Memory B cell (primary cell): Measurements from ENCODE around the gene SF3A2.

Experiments
- ATAC-seq: fragments of 150-1000 bp; cut with Tn5 transposase; 2 replicates; pipeline ENCODE4 v1.10.0; 2021; ENCODE audit warnings: low read depth, mild to moderate bottlenecking, moderate library complexity
- DNase-seq, 2 donors: peaks; one replicate each; pipeline ENCODE4 v3.0.0; 2022; ENCODE audit warnings: low spot score in 2 of 2
- H3K27ac Mint-ChIP-seq: one replicate; pipeline ENCODE4 v1.8.0; 2022; ENCODE audit warnings: mild to moderate bottlenecking, moderate library complexity, mixed read lengths
- H3K27me3 Mint-ChIP-seq: one replicate; pipeline ENCODE4 v1.8.0; 2022; ENCODE audit warnings: mixed read lengths
- H3K36me3 Mint-ChIP-seq: one replicate; pipeline ENCODE4 v1.8.0; 2022; ENCODE audit warnings: mild to moderate bottlenecking, mixed read lengths
- H3K4me1 Mint-ChIP-seq: one replicate; pipeline ENCODE4 v1.8.0; 2022; ENCODE audit warnings: mixed read lengths
- H3K4me3 Mint-ChIP-seq: one replicate; pipeline ENCODE4 v1.8.0; 2022; ENCODE audit warnings: mild to moderate bottlenecking, moderate library complexity, mixed read lengths
- H3K9me3 Mint-ChIP-seq: one replicate; pipeline ENCODE4 v1.8.0; 2022; ENCODE audit warnings: mixed read lengths

The SF3A2 gene

DNA sequence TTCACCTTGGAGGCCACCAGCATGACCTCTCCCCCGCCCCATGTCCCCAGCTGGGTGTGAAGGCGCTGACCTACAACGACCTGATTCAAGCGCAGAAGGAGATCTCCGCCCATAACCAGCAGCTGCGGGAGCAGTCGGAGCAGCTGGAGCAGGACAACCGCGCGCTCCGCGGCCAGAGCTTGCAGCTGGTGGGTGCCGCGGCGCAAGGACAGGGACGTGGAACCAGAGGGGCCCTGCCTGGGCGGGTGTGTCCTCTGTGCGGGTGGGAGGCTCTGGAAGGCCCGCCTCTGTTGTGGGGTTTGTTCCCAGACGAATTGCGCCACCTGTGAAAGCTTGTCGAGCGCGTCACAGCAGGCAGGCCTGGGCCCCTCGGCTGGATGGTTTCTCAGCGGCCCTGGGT, 22.8 kb upstream of the SF3A2 start:
- peaks cover 4% of the 10 kb centered on the region for H3K4me1 Mint-ChIP-seq
- no peaks in the 10 kb centered on the region for H3K9me3 Mint-ChIP-seq
- H3K4me3 Mint-ChIP-seq: no peak overlapping the region
- no peak overlapping the region for H3K27ac Mint-ChIP-seq
- H3K36me3 Mint-ChIP-seq: peaks cover 22% of the 10 kb centered on the region
- H3K27me3 Mint-ChIP-seq: no peaks in the 10 kb centered on the region
- ATAC-seq: no peak
- no peak for DNase-seq

DNA sequence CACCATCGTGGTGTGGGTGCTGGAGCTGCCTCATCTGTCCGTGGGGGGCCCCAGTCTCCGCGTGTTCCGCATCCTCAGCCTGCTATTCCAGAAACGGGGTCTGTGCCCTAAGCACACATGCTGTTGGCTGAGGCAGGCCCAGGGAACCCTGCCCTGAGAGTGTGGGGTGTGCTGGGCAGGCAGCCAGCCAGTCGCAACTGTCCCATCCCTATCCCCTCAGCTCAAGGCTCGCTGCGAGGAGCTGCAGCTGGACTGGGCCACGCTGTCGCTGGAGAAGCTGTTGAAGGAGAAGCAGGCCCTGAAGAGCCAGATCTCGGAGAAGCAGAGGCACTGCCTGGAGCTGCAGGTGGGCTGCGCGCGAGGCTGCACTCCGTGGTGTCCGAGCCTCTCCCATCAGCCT, 22.4 kb upstream of the SF3A2 start:
- no peaks in the 10 kb centered on the region for H3K27me3 Mint-ChIP-seq
- DNase-seq (no peak), ATAC-seq (no peak)
- no peak overlapping the region for H3K27ac Mint-ChIP-seq
- H3K4me3 Mint-ChIP-seq: no peak overlapping the region
- H3K4me1 Mint-ChIP-seq: no peaks in the 10 kb centered on the region
- peaks cover 20% of the 10 kb centered on the region for H3K36me3 Mint-ChIP-seq
- H3K9me3 Mint-ChIP-seq: no peaks in the 10 kb centered on the region

DNA sequence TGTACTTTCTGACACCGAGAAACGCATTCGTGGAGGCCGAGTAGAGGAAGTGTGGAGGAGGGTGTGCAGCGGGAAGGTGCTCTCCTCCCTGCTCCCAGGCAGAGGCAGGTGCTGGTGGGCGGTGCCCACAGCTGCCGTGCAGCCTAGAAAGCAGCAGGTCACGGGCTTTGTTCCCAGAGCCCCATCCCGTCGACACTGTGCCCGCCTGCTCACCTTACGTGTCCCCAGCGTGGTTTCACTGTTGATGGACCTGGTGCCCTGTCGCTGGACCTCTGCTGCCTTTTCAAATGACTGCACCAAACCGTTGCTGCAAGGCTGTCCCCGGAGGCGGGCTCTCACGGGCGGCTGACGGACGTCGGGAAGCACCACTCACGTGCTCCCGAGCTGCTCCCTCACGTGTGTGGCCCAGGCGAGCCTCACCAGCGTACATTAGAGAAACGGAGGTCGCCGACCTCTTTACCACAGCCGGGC, 21.3 kb upstream of the SF3A2 start:
- no peaks in the 10 kb centered on the region for H3K27me3 Mint-ChIP-seq
- no peaks in the 10 kb centered on the region for H3K4me1 Mint-ChIP-seq
- H3K4me3 Mint-ChIP-seq: no peak overlapping the region
- no peak overlapping the region for H3K27ac Mint-ChIP-seq
- ATAC-seq (peak; percentile 66), DNase-seq (no peak)
- peaks cover 25% of the 10 kb centered on the region for H3K36me3 Mint-ChIP-seq
- no peaks in the 10 kb centered on the region for H3K9me3 Mint-ChIP-seq

DNA sequence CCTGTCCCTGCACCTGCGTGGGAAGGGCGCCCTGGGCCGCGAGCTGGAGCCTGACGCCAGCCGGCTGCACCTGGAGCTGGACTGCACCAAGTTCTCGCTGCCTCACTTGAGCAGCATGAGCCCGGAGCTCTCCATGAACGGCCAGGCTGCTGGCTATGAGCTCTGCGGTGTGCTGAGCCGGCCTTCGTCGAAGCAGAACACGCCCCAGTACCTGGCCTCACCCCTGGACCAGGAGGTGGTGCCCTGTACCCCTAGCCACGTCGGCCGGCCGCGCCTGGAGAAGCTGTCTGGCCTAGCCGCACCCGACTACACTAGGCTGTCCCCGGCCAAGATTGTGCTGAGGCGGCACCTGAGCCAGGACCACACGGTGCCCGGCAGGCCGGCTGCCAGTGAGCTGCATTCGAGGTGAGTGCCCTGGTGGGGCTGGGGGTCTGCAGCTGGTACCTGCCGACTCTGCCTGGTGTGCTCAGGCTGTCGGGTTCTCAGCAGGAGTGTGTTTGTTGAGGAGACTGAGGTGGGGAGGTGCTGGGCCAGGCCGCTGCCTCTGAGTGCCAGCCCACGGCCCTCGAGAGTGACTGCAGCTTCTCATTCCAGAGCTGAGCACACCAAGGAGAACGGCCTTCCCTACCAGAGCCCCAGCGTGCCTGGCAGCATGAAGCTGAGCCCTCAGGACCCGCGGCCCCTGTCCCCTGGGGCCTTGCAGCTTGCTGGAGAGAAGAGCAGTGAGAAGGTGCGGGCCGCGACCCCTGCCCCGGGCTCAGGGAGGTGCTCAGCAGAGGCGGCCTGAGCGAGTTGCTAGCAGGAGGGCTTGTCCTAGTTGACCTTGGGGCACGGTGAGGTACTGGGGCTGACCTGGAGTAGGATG, 20.0 kb upstream of the SF3A2 start:
- Mint-ChIP-seq H3K9me3 (no peaks in the 10 kb centered on the region), H3K27me3 (no peaks in the 10 kb centered on the region), H3K27ac (no peak overlapping the region), H3K36me3 (peaks cover 21% of the 10 kb centered on the region), H3K4me3 (no peak overlapping the region), H3K4me1 (peaks cover 2% of the 10 kb centered on the region)
- ATAC-seq (no peak), DNase-seq (no peak)

DNA sequence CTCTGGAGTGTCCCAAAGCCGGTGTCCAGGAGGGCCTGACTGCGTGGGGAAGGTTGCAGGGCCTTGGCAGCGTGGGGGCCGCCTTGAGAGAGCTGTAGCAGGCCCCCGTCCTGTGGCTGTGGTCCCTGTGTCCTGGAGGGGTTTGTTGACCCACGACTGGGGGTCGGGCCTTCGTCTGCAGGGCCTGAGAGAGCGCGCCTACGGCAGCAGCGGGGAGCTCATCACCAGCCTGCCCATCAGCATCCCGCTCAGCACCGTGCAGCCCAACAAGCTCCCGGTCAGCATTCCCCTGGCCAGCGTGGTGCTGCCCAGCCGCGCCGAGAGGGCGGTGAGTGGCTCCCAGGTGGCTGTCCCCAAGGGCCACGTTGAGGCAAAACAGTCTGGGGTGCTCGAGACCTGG, 19.0 kb upstream of the SF3A2 start:
- Mint-ChIP-seq H3K9me3 (no peaks in the 10 kb centered on the region), H3K4me1 (peaks cover 4% of the 10 kb centered on the region), H3K4me3 (no peak overlapping the region), H3K36me3 (peaks cover 17% of the 10 kb centered on the region), H3K27ac (no peak overlapping the region), H3K27me3 (no peaks in the 10 kb centered on the region)
- ATAC-seq (no peak), DNase-seq (no peak)

DNA sequence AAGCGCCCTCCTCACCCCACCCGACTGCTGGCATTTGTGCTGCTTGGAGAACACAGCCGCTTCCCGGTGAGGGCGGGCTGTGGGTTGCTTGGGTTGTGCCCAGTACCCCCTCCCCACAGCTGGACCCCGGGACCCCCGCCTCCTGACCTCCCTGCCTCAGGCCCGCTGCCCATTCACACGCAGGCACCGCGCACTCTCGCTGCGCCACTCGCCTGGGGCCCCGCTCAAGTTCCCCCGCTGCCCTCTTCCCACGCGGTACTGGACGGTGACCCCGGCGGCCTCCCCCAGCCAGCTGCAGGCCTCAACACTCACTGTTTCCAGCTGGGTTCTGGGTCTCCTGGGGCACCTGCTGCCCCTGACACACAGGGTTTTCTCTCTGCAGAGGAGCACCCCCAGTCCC, 16.9 kb upstream of the SF3A2 start:
- Mint-ChIP-seq H3K9me3 (no peaks in the 10 kb centered on the region), H3K27ac (no peak overlapping the region), H3K4me3 (no peak overlapping the region), H3K4me1 (peaks cover 18% of the 10 kb centered on the region), H3K27me3 (no peaks in the 10 kb centered on the region), H3K36me3 (peaks cover 15% of the 10 kb centered on the region)
- DNase-seq (no peak), ATAC-seq (no peak)

DNA sequence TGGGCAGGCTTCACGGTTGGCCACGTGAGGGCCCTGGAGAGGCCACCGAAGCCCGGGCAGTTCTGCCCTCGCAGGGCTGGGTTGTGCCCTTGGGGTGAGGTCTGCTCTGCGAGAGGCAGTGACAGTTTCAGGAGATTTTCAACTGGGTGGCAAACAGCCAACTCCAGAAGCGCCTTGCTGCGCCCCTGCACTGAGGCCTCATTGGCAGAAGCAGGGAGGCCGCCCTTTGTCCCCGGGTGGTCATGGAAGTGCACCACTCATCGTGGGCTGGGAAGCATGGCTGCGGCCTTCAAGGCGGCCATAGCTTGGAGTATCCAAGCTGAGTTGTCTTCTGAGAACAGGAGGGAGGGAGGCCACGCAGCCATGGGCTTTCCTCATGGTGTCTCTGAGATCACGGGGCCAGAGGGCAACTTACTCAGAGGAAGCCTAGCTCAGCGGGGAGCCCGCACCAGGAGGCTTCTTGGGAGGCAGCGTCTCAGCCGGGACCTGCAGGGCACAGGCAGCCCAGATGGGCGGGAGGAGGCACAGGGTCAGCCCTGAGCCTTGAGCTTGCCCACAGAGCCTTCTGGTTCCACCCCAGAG, 15.3 kb upstream of the SF3A2 start:
- Mint-ChIP-seq H3K36me3 (peaks cover 19% of the 10 kb centered on the region), H3K27me3 (no peaks in the 10 kb centered on the region), H3K9me3 (no peaks in the 10 kb centered on the region), H3K4me3 (no peak overlapping the region), H3K4me1 (peaks cover 22% of the 10 kb centered on the region), H3K27ac (no peak overlapping the region)
- ATAC-seq (no peak), DNase-seq (no peak)

DNA sequence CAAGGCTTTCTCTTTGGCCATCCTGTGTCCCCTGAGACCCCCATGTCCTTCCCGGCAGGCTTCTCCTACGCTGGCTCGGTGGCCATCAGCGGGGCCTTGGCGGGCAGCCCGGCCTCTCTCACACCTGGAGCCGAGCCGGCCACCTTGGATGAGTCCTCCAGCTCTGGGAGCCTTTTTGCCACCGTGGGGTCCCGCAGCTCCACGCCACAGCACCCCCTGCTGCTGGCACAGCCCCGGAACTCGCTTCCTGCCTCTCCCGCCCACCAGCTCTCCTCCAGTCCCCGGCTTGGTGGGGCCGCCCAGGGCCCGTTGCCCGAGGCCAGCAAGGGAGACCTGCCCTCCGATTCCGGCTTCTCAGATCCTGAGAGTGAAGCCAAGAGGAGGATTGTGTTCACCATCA, 14.7 kb upstream of the SF3A2 start:
- Mint-ChIP-seq H3K27ac (no peak overlapping the region), H3K4me1 (peaks cover 22% of the 10 kb centered on the region), H3K9me3 (no peaks in the 10 kb centered on the region), H3K36me3 (peaks cover 17% of the 10 kb centered on the region), H3K4me3 (no peak overlapping the region), H3K27me3 (no peaks in the 10 kb centered on the region)
- DNase-seq: no peak
- ATAC-seq: no peak

DNA sequence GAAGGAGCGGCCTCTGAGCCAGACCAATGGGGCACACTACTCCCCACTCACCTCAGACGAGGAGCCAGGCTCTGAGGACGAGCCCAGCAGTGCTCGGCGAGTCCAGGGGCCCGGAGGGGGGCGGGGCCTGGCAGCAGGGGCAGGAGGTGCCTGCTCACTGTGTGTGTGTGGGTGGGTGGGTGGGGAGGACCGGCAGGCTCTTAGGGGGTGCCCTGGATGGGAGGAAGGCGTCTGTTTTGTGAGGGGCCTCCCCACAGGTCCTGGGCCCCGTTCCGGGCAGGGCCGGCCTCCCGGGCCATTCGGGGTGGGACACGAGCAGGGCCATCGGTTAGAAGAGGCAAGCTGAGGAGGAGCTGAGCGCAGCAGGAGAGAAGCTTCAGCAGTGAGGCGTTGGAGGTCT, 13.2 kb upstream of the SF3A2 start:
- Mint-ChIP-seq H3K4me3 (no peak overlapping the region), H3K27ac (peak overlapping the region; percentile 94), H3K4me1 (peaks cover 31% of the 10 kb centered on the region), H3K27me3 (no peaks in the 10 kb centered on the region), H3K9me3 (no peaks in the 10 kb centered on the region), H3K36me3 (peaks cover 17% of the 10 kb centered on the region)
- ATAC-seq (peak; percentile 7), DNase-seq (peak in 1 of 2 donors; percentile 48)

DNA sequence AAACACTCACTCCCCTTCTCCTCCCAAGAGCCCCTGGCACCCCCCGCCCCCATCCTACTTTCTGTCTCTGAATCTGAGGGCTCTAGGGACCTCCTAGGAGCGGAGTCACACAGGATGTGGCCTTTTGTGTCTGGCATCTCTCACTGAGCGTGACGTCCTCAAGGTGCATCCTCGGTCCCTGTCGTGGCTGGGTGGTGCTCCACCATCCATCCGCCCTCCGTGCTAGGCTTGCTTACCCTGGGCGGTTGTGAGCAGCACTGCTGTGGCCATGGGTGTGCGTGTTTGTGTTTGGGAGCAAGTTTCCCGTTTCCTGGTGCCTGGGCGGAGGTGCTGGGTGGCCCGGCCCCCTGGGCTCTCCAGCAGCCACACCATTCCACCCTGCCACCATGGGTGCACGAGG, 12.7 kb upstream of the SF3A2 start:
- DNase-seq (peak; percentile 74 to 83), ATAC-seq (peak; percentile 84)
- peak overlapping the region; percentile 76 for H3K4me3 Mint-ChIP-seq
- H3K27me3 Mint-ChIP-seq: no peaks in the 10 kb centered on the region
- no peaks in the 10 kb centered on the region for H3K9me3 Mint-ChIP-seq
- peak overlapping the region; percentile 94 for H3K27ac Mint-ChIP-seq
- peaks cover 33% of the 10 kb centered on the region for H3K4me1 Mint-ChIP-seq
- peaks cover 14% of the 10 kb centered on the region for H3K36me3 Mint-ChIP-seq

DNA sequence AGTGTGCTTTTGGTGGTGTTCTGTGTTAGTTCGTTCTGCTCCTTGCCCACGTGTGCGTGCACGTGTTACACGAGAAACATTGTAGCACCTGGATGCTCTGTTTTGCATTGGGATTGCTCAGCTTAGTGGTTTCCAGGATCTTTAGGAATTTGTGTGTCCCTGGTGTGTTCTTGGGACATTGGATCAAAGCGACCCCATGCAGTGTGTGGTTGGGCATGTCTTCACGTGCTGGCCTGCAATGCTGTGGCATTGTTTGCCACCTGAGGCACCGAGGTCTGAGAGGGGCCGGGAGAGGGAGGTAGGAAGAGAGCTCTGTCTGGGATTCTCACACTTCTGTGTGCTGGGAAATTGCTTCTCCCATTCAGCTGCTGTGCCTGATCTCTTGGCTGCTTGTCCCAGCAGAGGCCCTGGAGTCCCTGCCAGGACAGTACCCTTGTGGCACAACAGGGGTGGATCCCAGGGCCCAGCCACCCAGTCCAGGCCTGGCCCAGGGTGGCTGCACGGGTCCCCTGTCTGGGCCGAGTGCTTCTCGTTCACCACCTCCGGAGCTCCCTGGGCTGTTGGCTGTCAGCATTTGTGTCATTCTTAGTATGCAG, 11.8 kb upstream of the SF3A2 start:
- H3K36me3 Mint-ChIP-seq: peaks cover 12% of the 10 kb centered on the region
- DNase-seq (no peak), ATAC-seq (no peak)
- no peaks in the 10 kb centered on the region for H3K27me3 Mint-ChIP-seq
- H3K27ac Mint-ChIP-seq: peak overlapping the region; percentile 94
- no peak overlapping the region for H3K4me3 Mint-ChIP-seq
- peaks cover 34% of the 10 kb centered on the region for H3K4me1 Mint-ChIP-seq
- H3K9me3 Mint-ChIP-seq: no peaks in the 10 kb centered on the region

DNA sequence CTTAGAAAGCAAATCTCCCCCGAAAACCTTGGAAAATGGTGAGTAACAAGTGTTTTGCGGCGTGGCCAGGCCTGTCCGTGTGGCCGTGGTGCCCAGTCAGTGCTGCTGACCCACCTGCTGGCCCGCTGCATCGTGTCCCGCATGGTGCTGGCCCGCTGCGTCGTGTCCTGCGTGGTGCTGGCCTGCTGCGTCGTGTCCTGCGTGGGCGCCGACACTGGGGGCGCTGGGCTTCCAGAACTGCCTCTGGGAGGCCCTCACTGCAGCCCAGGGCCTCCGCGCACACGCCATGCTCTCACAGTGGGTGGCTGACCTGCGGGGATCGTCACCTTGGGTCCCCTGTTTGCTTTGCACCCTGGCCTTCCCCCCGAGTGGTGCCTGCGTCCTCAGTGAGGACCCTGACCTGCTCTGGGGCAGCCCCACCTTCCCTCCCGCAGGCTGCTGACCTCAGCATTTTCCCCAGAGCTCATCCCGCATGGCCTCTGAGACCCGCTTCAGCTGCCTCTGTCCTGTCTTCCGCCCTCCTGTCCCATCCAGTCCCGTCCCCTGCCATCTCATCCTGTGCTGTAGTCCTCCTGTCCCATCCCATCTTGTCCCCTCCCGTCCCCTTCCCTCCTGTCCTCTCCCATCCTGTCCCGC, 11.1 kb upstream of the SF3A2 start:
- no peaks in the 10 kb centered on the region for H3K27me3 Mint-ChIP-seq
- H3K9me3 Mint-ChIP-seq: no peaks in the 10 kb centered on the region
- peak overlapping the region; percentile 45 for H3K27ac Mint-ChIP-seq
- H3K36me3 Mint-ChIP-seq: peaks cover 13% of the 10 kb centered on the region
- ATAC-seq: no peak
- peaks cover 34% of the 10 kb centered on the region for H3K4me1 Mint-ChIP-seq
- DNase-seq: no peak
- H3K4me3 Mint-ChIP-seq: no peak overlapping the region

DNA sequence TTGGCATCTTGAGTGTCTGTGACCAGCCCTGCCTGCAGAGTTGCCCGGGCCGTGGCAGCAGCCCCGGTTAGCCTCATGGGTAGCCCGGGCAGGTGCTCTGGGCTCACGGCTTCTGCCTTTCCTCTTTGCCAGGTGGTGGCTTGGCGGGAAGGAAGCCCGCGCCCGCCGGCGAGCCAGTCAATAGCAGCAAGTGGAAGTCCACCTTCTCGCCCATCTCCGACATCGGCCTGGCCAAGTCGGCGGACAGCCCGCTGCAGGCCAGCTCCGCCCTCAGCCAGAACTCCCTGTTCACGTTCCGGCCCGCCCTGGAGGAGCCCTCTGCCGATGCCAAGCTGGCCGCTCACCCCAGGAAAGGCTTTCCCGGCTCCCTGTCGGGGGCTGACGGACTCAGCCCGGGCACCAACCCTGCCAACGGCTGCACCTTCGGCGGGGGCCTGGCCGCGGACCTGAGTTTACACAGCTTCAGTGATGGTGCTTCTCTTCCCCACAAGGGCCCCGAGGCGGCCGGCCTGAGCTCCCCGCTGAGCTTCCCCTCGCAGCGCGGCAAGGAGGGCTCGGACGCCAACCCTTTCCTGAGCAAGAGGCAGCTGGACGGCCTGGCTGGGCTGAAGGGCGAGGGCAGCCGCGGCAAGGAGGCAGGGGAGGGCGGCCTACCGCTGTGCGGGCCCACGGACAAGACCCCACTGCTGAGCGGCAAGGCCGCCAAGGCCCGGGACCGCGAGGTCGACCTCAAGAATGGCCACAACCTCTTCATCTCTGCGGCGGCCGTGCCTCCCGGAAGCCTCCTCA, 10.4 kb upstream of the SF3A2 start:
- DNase-seq (no peak), ATAC-seq (no peak)
- Mint-ChIP-seq H3K36me3 (peaks cover 13% of the 10 kb centered on the region), H3K4me3 (no peak overlapping the region), H3K4me1 (peaks cover 34% of the 10 kb centered on the region), H3K27ac (peak overlapping the region; percentile 45), H3K27me3 (no peaks in the 10 kb centered on the region), H3K9me3 (no peaks in the 10 kb centered on the region)
